HEK293 (cell line): ENCODE measurements around the gene ZDHHC3.

Experiments used
- CTCF ChIA-PET: fragments of 350-600 bp; formaldehyde crosslinking; extraction: SDS; loops from one replicate; lab custom pipeline; 2021; ENCODE audit warnings: antibody characterized with exemption; lab: Yijun Ruan, JAX
- POLR2A ChIA-PET: fragments of 300-600 bp; formaldehyde crosslinking; extraction: SDS; loops from one replicate; lab custom pipeline; 2020; ENCODE audit warnings: antibody characterized with exemption, inconsistent platforms; lab: Yijun Ruan, JAX
- H3K27ac ChIP-seq: fragments of 200-500 bp; sonication (Bioruptor generic); 2 replicates; pipeline ENCODE4 v1.5.1; 2014; ENCODE audit warnings: low read depth, low read length, control low read depth, inconsistent platforms; ENCODE audit errors: extremely low read depth
- H3K36me3 ChIP-seq, 2 experiments: fragments of 200-500 bp in 1 of 2; sonication (Bioruptor generic) in 1 of 2; 1 replicate in 1 of 2; 2 replicates in 1 of 2; pipeline ENCODE4 v1.5.1; 2014 to 2017; ENCODE audit warnings: inconsistent platforms in 2 of 2, low read length in 2 of 2; ENCODE audit not compliant: control insufficient read depth in 2 of 2, insufficient read depth in 1 of 2
- H3K4me1 ChIP-seq: fragments of 200-500 bp; sonication (Bioruptor generic); 2 replicates; pipeline ENCODE4 v1.5.1; 2014; ENCODE audit warnings: mild to moderate bottlenecking, low read length, inconsistent platforms; ENCODE audit not compliant: control insufficient read depth, insufficient read depth
- H3K4me3 ChIP-seq: 2 replicates; pipeline ENCODE4 v1.5.1; 2011; ENCODE audit warnings: low read depth, mild to moderate bottlenecking, control low read depth, low read length, moderate library complexity
- H3K9me3 ChIP-seq: fragments of 200-500 bp; sonication (Bioruptor generic); 2 replicates; pipeline ENCODE4 v1.5.1; 2014; ENCODE audit warnings: low read depth, low read length, inconsistent platforms; ENCODE audit not compliant: control insufficient read depth, insufficient read depth
- FEZF1 ChIP-seq: fragments of 450-650 bp; formaldehyde crosslinking; IDR thresholded peaks from 2 replicates; pipeline ENCODE4 v1.5.1; 2016; ENCODE audit warnings: missing biosample characterization, missing genetic modification characterization
- GLI2 ChIP-seq: fragments of 450-650 bp; formaldehyde crosslinking; IDR thresholded peaks from 2 replicates; pipeline ENCODE4; 2017; ENCODE audit warnings: missing biosample characterization, missing genetic modification characterization, low read depth, borderline replicate concordance
- GLIS2 ChIP-seq: fragments of 450-650 bp; formaldehyde crosslinking; IDR thresholded peaks from 2 replicates; pipeline ENCODE4 v1.5.1; 2016; ENCODE audit warnings: missing biosample characterization, missing genetic modification characterization
- HOXC10 ChIP-seq: sonication (generic); formaldehyde crosslinking; IDR thresholded peaks from 2 replicates; pipeline ENCODE4 v1.8.1; 2023; ENCODE audit warnings: mild to moderate bottlenecking, missing genetic modification reagents
- IKZF3 ChIP-seq: fragments of 450-650 bp; IDR thresholded peaks from 2 replicates; pipeline ENCODE4 v1.5.0; 2018; ENCODE audit warnings: missing biosample characterization, mild to moderate bottlenecking, missing genetic modification characterization, moderate library complexity
- PRDM4 ChIP-seq: fragments of 450-650 bp; formaldehyde crosslinking; IDR thresholded peaks from 2 replicates; pipeline ENCODE4 v1.5.1; 2017; ENCODE audit warnings: missing biosample characterization, missing genetic modification characterization
- SP7 ChIP-seq: fragments of 450-650 bp; formaldehyde crosslinking; IDR thresholded peaks from 2 replicates; pipeline ENCODE4 v1.5.1; 2016; ENCODE audit warnings: missing biosample characterization, missing genetic modification characterization
- YY1 ChIP-seq: fragments of 450-650 bp; formaldehyde crosslinking; IDR thresholded peaks from 2 replicates; pipeline ENCODE4 v1.5.1; 2018; ENCODE audit warnings: missing biosample characterization, missing genetic modification characterization
- ZEB2 ChIP-seq: fragments of 450-650 bp; formaldehyde crosslinking; IDR thresholded peaks from 2 replicates; pipeline ENCODE4 v1.5.1; 2016; ENCODE audit warnings: missing biosample characterization, missing genetic modification characterization
- ZIC2 ChIP-seq: fragments of 450-650 bp; formaldehyde crosslinking; IDR thresholded peaks from 2 replicates; pipeline ENCODE4 v1.5.1; 2016; ENCODE audit warnings: missing biosample characterization, missing genetic modification characterization
- ZNF146 ChIP-seq: fragments of 450-650 bp; formaldehyde crosslinking; IDR thresholded peaks from 2 replicates; pipeline ENCODE4 v1.5.1; 2016; ENCODE audit warnings: missing biosample characterization, missing genetic modification characterization
- ZNF155 ChIP-seq: fragments of 450-650 bp; formaldehyde crosslinking; IDR thresholded peaks from 2 replicates; pipeline ENCODE4 v1.5.1; 2016; ENCODE audit warnings: missing biosample characterization, missing genetic modification characterization
- ZNF184 ChIP-seq: fragments of 450-650 bp; IDR thresholded peaks from 2 replicates; pipeline ENCODE4 v1.5.1; 2018; ENCODE audit warnings: missing biosample characterization, mild to moderate bottlenecking, missing genetic modification characterization
- ZNF2 ChIP-seq: fragments of 450-650 bp; formaldehyde crosslinking; IDR thresholded peaks from 2 replicates; pipeline ENCODE4 v1.5.1; 2016; ENCODE audit warnings: missing biosample characterization, missing genetic modification characterization
- ZNF202 ChIP-seq: fragments of 450-650 bp; formaldehyde crosslinking; IDR thresholded peaks from 2 replicates; pipeline ENCODE4 v1.5.1; 2016; ENCODE audit warnings: missing biosample characterization, missing genetic modification characterization, borderline replicate concordance
- ZNF280D ChIP-seq: fragments of 450-650 bp; formaldehyde crosslinking; IDR thresholded peaks from 2 replicates; pipeline ENCODE4 v1.5.1; 2016; ENCODE audit warnings: missing biosample characterization, missing genetic modification characterization
- ZNF510 ChIP-seq: fragments of 450-650 bp; formaldehyde crosslinking; IDR thresholded peaks from 2 replicates; pipeline ENCODE4 v1.5.1; 2018; ENCODE audit warnings: mild to moderate bottlenecking, missing genetic modification characterization, missing biosample characterization; ENCODE audit not compliant: insufficient replicate concordance
- ZNF514 ChIP-seq: fragments of 450-650 bp; formaldehyde crosslinking; IDR thresholded peaks from 2 replicates; pipeline ENCODE4 v1.5.1; 2016; ENCODE audit warnings: missing biosample characterization, missing genetic modification characterization
- ZNF518A ChIP-seq: fragments of 450-650 bp; formaldehyde crosslinking; conservative IDR thresholded peaks from 2 replicates; pipeline ENCODE4 v1.5.1; 2016; ENCODE audit warnings: low read depth, missing biosample characterization, missing genetic modification characterization
- ZNF624 ChIP-seq: fragments of 450-650 bp; formaldehyde crosslinking; IDR thresholded peaks from 2 replicates; pipeline ENCODE4 v1.5.1; 2017; ENCODE audit warnings: missing biosample characterization, missing genetic modification characterization
- ZNF660 ChIP-seq: fragments of 450-650 bp; IDR thresholded peaks from 2 replicates; pipeline ENCODE4 v1.5.1; 2018; ENCODE audit warnings: missing biosample characterization, mild to moderate bottlenecking, missing genetic modification characterization
- ZNF791 ChIP-seq: fragments of 450-650 bp; formaldehyde crosslinking; IDR thresholded peaks from 2 replicates; pipeline ENCODE4 v1.5.1; 2016; ENCODE audit warnings: missing biosample characterization, missing genetic modification characterization
- ZSCAN16 ChIP-seq: fragments of 450-650 bp; formaldehyde crosslinking; IDR thresholded peaks from 2 replicates; pipeline ENCODE4 v1.5.1; 2016; ENCODE audit warnings: missing biosample characterization, missing genetic modification characterization

Gene ZDHHC3

GRCh38 chr3:45002139-45002660 is 26.2 kb upstream of the ZDHHC3 start:
- Histone ChIP-seq H3K4me1 (no peaks in the 10 kb centered on the region), H3K9me3 (no peaks in the 10 kb centered on the region), H3K36me3 (peaks cover 0 to 85% of the 10 kb centered on the region in 2 experiments; a peak in 1 of 3 replicates), H3K27ac (no peak overlapping the region), H3K4me3 (no peak overlapping the region)
- CTCF ChIA-PET = interaction anchor here (0.6 kb wide), 1 partner anchor 61 kb away, joined by 3 read pairs; no protein-coding TSS in a partner anchor
- POLR2A ChIA-PET = no interaction called here
- TF ChIP-seq ZNF184 (tag by site-specific recombination) = no peak
- no peak for TF ChIP-seq YY1 (tag by site-specific recombination)

GRCh38 chr3:45001738-45002137 is 25.8 kb upstream of the ZDHHC3 start:
- Histone ChIP-seq H3K27ac (no peak overlapping the region), H3K4me1 (no peaks in the 10 kb centered on the region), H3K4me3 (no peak overlapping the region), H3K9me3 (no peaks in the 10 kb centered on the region), H3K36me3 (peaks cover 0 to 85% of the 10 kb centered on the region in 2 experiments; a peak in 1 of 3 replicates)
- ChIA-PET CTCF (interaction anchor here (0.6 to 0.7 kb wide), 2 partner anchors 60 to 671 kb away, joined by 3 to 4 read pairs; no protein-coding TSS in a partner anchor), POLR2A (no interaction called here)
- TF ChIP-seq FEZF1 (tag by site-specific recombination) = no peak
- no peak for TF ChIP-seq ZSCAN16
- no peak for TF ChIP-seq ZNF518A
- no peak for TF ChIP-seq ZNF202
- TF ChIP-seq ZNF146 = no peak
- no peak for TF ChIP-seq GLIS2 (tag by site-specific recombination)

GRCh38 chr3:45000823-45001222 is 24.8 kb upstream of the ZDHHC3 start:
- H3K4me3 ChIP-seq = no peak overlapping the region
- no peaks in the 10 kb centered on the region for H3K9me3 ChIP-seq
- no peak overlapping the region for H3K27ac ChIP-seq
- ChIA-PET POLR2A (no interaction called here), CTCF (interaction anchor here (0.5 to 0.8 kb wide), 2 partner anchors 8 to 69 kb away, joined by 3 read pairs; no protein-coding TSS in a partner anchor)
- H3K4me1 ChIP-seq = peaks cover 9% of the 10 kb centered on the region
- peaks cover 0 to 87% of the 10 kb centered on the region in 2 experiments; a peak in 1 of 3 replicates for H3K36me3 ChIP-seq
- TF ChIP-seq ZNF514 (tag by site-specific recombination) (no peak), ZNF2 (tag by site-specific recombination) (no peak), HOXC10 (CRISPR knock-in tag) (no peak), IKZF3 (no peak), PRDM4 (tag by site-specific recombination) (no peak), ZNF510 (tag by site-specific recombination) (no peak), ZEB2 (tag by site-specific recombination) (no peak), ZNF791 (no peak), ZNF624 (tag by site-specific recombination) (no peak), ZNF280D (tag by site-specific recombination) (no peak), SP7 (tag by site-specific recombination) (no peak), ZNF155 (tag by site-specific recombination) (no peak), ZNF660 (no peak), YY1 (tag by site-specific recombination) (no peak), GLI2 (no peak), ZIC2 (tag by site-specific recombination) (no peak)
